ENCODE measurements around the gene TRIO. TPM values are rescaled to one million over a fixed set of nuclear protein-coding genes. Genes with fewer than 3 reads are reported as not detected.

The TRIO gene
- total RNA-seq, 1 experiment from 2014 or later: 88.8 TPM

DNA sequence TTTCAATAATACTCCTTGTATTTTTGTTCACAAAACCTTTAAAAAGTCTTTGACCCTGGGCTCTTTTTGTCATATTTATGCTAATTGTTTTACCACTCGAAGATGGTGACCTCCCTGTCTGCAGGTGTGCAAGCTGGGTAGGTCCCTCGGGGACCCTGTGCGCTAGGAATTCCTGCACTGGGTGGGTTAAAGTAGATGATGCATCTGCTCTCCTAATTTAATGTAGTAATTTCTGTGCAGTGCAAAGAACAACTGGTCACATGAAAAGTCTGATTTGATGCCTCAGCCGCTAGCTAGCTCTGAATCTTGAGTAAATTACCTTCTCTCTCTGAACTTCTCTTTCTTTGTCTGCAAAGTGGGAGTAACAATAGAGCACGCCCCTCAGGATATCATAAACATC lies 299.4 kb downstream of the TRIO start:
- POLR2A ChIA-PET: no interaction called here

DNA sequence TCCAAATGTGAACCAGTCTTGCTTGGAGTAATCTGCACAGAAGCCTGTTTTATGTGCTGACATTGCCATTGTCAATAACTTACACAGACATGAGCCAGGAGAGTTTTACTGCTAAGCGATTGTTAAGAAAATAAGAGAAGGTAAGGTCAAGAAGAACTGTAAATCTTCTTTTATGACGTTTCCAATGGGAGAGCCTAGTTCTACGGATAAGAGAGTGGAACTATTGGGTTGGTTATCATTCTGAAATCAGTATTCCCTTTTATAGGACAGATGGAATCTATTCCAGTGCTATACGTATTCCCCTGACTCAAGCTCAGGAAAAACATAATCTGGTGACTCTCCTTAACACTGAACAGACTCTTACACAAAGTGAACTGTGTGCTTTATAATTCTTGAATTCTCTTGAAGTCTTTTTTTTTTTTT lies 300.5 kb downstream of the TRIO start:
- peaks cover 35% of the 10 kb centered on the region for H3K4me1 Mint-ChIP-seq
- CTCF ChIA-PET: no interaction called here
- H3K27me3 Mint-ChIP-seq (ENCODE audit: low read depth): no peaks in the 10 kb centered on the region
- H3K36me3 Mint-ChIP-seq: peaks cover 3% of the 10 kb centered on the region; the same call in 1 of the 2 replicates
- H3K27ac Mint-ChIP-seq: no peak overlapping the region
- H3K9me3 Mint-ChIP-seq: no peaks in the 10 kb centered on the region
- POLR2A ChIA-PET: interaction anchor here (0.7 kb wide), 1 partner anchor 25 kb away, joined by 4 read pairs; no protein-coding TSS in a partner anchor
- no peak overlapping the region for H3K4me3 Mint-ChIP-seq
- no peak for DNase-seq (ENCODE audit: low spot score)
- ATAC-seq: no peak
- TF ChIP-seq, protein P1, sequence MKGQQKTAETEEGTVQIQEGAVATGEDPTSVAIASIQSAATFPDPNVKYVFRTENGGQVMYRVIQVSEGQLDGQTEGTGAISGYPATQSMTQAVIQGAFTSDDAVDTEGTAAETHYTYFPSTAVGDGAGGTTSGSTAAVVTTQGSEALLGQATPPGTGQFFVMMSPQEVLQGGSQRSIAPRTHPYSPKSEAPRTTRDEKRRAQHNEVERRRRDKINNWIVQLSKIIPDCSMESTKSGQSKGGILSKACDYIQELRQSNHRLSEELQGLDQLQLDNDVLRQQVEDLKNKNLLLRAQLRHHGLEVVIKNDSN (CRISPR knock-in tag; IDR thresholded peaks at IDR 0.05): no peak
- TF ChIP-seq ZNF219 (CRISPR knock-in tag; IDR thresholded peaks at IDR 0.05; ENCODE audit: borderline replicate concordance): no peak
- TF ChIP-seq ZSCAN18 (CRISPR knock-in tag; IDR thresholded peaks at IDR 0.05): no peak
- TF ChIP-seq ZNF423 (CRISPR knock-in tag; IDR thresholded peaks at IDR 0.05): no peak
- TF ChIP-seq ARID4B (CRISPR knock-in tag; IDR thresholded peaks at IDR 0.05; ENCODE audit: borderline replicate concordance): no peak
- TF ChIP-seq MLX (CRISPR knock-in tag; IDR thresholded peaks at IDR 0.05): no peak
- TF ChIP-seq ATF1 (CRISPR knock-in tag; IDR thresholded peaks at IDR 0.05): no peak

More for the DNA sequence above, 299.4 kb downstream of the TRIO start:
- Mint-ChIP-seq H3K27me3 (ENCODE audit: low read depth) (no peaks in the 10 kb centered on the region), H3K4me1 (peaks cover 28% of the 10 kb centered on the region), H3K36me3 (peaks cover 6% of the 10 kb centered on the region; the same call in 1 of the 2 replicates), H3K4me3 (no peak overlapping the region), H3K27ac (no peak overlapping the region), H3K9me3 (no peaks in the 10 kb centered on the region)
- TF ChIP-seq, protein P2, sequence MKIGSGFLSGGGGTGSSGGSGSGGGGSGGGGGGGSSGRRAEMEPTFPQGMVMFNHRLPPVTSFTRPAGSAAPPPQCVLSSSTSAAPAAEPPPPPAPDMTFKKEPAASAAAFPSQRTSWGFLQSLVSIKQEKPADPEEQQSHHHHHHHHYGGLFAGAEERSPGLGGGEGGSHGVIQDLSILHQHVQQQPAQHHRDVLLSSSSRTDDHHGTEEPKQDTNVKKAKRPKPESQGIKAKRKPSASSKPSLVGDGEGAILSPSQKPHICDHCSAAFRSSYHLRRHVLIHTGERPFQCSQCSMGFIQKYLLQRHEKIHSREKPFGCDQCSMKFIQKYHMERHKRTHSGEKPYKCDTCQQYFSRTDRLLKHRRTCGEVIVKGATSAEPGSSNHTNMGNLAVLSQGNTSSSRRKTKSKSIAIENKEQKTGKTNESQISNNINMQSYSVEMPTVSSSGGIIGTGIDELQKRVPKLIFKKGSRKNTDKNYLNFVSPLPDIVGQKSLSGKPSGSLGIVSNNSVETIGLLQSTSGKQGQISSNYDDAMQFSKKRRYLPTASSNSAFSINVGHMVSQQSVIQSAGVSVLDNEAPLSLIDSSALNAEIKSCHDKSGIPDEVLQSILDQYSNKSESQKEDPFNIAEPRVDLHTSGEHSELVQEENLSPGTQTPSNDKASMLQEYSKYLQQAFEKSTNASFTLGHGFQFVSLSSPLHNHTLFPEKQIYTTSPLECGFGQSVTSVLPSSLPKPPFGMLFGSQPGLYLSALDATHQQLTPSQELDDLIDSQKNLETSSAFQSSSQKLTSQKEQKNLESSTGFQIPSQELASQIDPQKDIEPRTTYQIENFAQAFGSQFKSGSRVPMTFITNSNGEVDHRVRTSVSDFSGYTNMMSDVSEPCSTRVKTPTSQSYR (CRISPR knock-in tag; IDR thresholded peaks at IDR 0.05): no peak
- TF ChIP-seq ZNF671 (CRISPR knock-in tag; IDR thresholded peaks at IDR 0.05) (no peak), ZSCAN18 (CRISPR knock-in tag; IDR thresholded peaks at IDR 0.05) (no peak), JUN (CRISPR knock-in tag; IDR thresholded peaks at IDR 0.05) (no peak), GRHL2 (CRISPR knock-in tag; IDR thresholded peaks at IDR 0.05; ENCODE audit: insufficient replicate concordance, severe bottlenecking) (no peak), ZNF263 (CRISPR knock-in tag; IDR thresholded peaks at IDR 0.05; ENCODE audit: low read depth) (no peak), ZBTB43 (CRISPR knock-in tag; IDR thresholded peaks at IDR 0.05) (no peak), ELF4 (CRISPR knock-in tag; IDR thresholded peaks at IDR 0.05; ENCODE audit: low read depth) (no peak), IRF2 (CRISPR knock-in tag; IDR thresholded peaks at IDR 0.05; ENCODE audit: borderline replicate concordance, low read depth) (no peak), FOXK1 (CRISPR knock-in tag; IDR thresholded peaks at IDR 0.05) (no peak), FOXP1 (CRISPR knock-in tag; IDR thresholded peaks at IDR 0.05; ENCODE audit: borderline replicate concordance) (no peak)
- TF ChIP-seq, protein P3, sequence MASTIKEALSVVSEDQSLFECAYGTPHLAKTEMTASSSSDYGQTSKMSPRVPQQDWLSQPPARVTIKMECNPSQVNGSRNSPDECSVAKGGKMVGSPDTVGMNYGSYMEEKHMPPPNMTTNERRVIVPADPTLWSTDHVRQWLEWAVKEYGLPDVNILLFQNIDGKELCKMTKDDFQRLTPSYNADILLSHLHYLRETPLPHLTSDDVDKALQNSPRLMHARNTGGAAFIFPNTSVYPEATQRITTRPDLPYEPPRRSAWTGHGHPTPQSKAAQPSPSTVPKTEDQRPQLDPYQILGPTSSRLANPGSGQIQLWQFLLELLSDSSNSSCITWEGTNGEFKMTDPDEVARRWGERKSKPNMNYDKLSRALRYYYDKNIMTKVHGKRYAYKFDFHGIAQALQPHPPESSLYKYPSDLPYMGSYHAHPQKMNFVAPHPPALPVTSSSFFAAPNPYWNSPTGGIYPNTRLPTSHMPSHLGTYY (CRISPR knock-in tag; IDR thresholded peaks at IDR 0.05): no peak
- CTCF ChIA-PET: interaction anchor here (1.7 kb wide), 1 partner anchor 206 kb away, joined by 4 read pairs; no protein-coding TSS in a partner anchor
- no peak for ATAC-seq
- no peak for DNase-seq (ENCODE audit: low spot score)
